HG02884 (cell line): ENCODE results near the gene SGK1.
"Not testable (repeated sequence)": the region's sequence is repeated elsewhere in the genome, so short reads cannot be mapped to it uniquely, and the experiment has no call there.

Experiments
- ATAC-seq: cut with Tn5 transposase; IDR thresholded peaks from one replicate; pipeline ENCODE4 v1.9.1; 2021; ENCODE audit warnings: mild to moderate bottlenecking, moderate library complexity; ENCODE audit not compliant: unreplicated experiment

The SGK1 gene

GRCh38 chr6:134255280-134255679 lies 62.6 kb downstream of the SGK1 start:
- not testable (repeated sequence) for ATAC-seq

GRCh38 chr6:134254118-134254517 lies 63.8 kb downstream of the SGK1 start:
- ATAC-seq: no peak

GRCh38 chr6:134253681-134254080 lies 64.2 kb downstream of the SGK1 start:
- ATAC-seq: no peak

GRCh38 chr6:134251320-134251719 lies 66.6 kb downstream of the SGK1 start:
- ATAC-seq: no peak

- ATAC-seq: no peak
Observed at GRCh38 chr6:134250776-134251175, 67.1 kb downstream of the SGK1 start.

- no peak for ATAC-seq
Observed at GRCh38 chr6:134249759-134250602, 67.9 kb downstream of the SGK1 start.

- no peak for ATAC-seq
Observed at GRCh38 chr6:134249239-134249758, 68.6 kb downstream of the SGK1 start.

- no peak for ATAC-seq
Observed at GRCh38 chr6:134247844-134248580, 69.9 kb downstream of the SGK1 start.

- ATAC-seq: peak; percentile 94
Observed at GRCh38 chr6:134247231-134247833, 70.6 kb downstream of the SGK1 start.

- no peak for ATAC-seq
Observed at GRCh38 chr6:134245706-134246105, 72.2 kb downstream of the SGK1 start.

GRCh38 chr6:134245041-134245440 lies 72.9 kb downstream of the SGK1 start:
- ATAC-seq: no peak

GRCh38 chr6:134240665-134241431 lies 77.1 kb downstream of the SGK1 start:
- no peak for ATAC-seq

- ATAC-seq: no peak
Observed at GRCh38 chr6:134238960-134239795, 78.7 kb downstream of the SGK1 start.

- no peak for ATAC-seq
Observed at GRCh38 chr6:134238006-134238405, 79.9 kb downstream of the SGK1 start.

- peak; percentile 95 for ATAC-seq
Observed at GRCh38 chr6:134235937-134236751, 81.8 kb downstream of the SGK1 start.

- not testable (repeated sequence) for ATAC-seq
Observed at GRCh38 chr6:134235334-134235733, 82.6 kb downstream of the SGK1 start.

- ATAC-seq: no peak
Observed at GRCh38 chr6:134233180-134233955, 84.5 kb downstream of the SGK1 start.

- ATAC-seq: no peak
Observed at GRCh38 chr6:134230940-134231339, 87.0 kb downstream of the SGK1 start.
